ENCODE results near the gene R3HDM2. TPM values are rescaled to one million over a fixed set of nuclear protein-coding genes. Genes with fewer than 3 reads are reported as not detected.

The R3HDM2 gene
- total RNA-seq, 3 donors from 2014 or later = 31.6 to 43.0 (median 35.7) TPM

DNA sequence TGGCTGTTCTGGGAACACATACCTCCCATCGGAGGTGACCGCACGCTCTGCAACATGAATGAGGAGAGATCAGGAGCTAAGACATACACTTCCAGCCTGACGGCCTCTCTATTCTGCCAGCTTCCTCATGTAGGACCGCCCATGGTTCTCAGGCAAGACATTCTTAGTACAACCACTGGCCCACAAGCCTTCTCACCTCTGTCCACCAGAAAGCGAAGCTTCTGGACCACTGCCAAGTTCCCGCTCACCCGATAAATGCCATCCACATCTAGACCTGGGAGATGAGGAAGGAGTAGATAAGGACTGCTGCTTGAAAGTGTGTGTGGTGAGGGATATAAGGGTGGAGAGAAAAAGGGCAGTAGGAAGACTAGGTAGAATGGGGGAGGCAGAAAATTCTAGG lies 43.6 kb upstream of the R3HDM2 start:
- TF ChIP-seq POLR2A (IDR thresholded peaks at IDR 0.05) (no peak), POLR2AphosphoS5 (IDR thresholded peaks at IDR 0.05) (no peak)
- TF ChIP-seq, protein P1, sequence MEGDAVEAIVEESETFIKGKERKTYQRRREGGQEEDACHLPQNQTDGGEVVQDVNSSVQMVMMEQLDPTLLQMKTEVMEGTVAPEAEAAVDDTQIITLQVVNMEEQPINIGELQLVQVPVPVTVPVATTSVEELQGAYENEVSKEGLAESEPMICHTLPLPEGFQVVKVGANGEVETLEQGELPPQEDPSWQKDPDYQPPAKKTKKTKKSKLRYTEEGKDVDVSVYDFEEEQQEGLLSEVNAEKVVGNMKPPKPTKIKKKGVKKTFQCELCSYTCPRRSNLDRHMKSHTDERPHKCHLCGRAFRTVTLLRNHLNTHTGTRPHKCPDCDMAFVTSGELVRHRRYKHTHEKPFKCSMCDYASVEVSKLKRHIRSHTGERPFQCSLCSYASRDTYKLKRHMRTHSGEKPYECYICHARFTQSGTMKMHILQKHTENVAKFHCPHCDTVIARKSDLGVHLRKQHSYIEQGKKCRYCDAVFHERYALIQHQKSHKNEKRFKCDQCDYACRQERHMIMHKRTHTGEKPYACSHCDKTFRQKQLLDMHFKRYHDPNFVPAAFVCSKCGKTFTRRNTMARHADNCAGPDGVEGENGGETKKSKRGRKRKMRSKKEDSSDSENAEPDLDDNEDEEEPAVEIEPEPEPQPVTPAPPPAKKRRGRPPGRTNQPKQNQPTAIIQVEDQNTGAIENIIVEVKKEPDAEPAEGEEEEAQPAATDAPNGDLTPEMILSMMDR (IDR thresholded peaks at IDR 0.05) = no peak
- intact Hi-C loops (cut with DNase I; ENCODE audit: low total_unique reads) = no loop called here
- Histone ChIP-seq H3K4me3 (no peak overlapping the region), H3K4me1 (peaks cover 0 to 15% of the 10 kb centered on the region in 2 donors), H3K36me3 (no peaks in the 10 kb centered on the region), H3K27ac (no peak overlapping the region), H3K27me3 (peaks cover 0 to 33% of the 10 kb centered on the region in 2 donors), H3K9me3 (no peaks in the 10 kb centered on the region)
- no peak for DNase-seq (ENCODE audit: low spot score in 2 of 2)

DNA sequence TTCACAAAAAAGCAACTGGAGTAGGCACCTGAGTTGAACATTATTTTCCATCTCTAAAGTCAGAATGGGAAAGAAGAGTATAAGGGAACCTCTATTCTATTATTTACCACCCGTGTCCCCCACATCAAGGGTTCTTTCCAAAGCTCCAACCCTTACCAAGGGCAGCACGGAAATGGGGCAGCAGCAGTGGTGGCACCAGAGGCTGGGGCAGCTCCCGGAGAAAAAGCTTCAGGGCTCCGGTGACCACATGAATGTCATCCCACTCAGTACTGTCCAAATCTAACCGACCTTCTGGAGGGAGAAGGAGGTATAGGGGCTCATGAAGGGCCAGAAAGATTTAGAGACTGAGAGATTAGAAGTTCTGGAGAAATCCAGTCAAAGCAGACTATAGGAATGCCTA lies 43.0 kb upstream of the R3HDM2 start:
- Histone ChIP-seq H3K4me3 (no peak overlapping the region), H3K4me1 (peaks cover 0 to 15% of the 10 kb centered on the region in 2 donors), H3K36me3 (no peaks in the 10 kb centered on the region), H3K9me3 (no peaks in the 10 kb centered on the region), H3K27ac (no peak overlapping the region), H3K27me3 (peaks cover 0 to 33% of the 10 kb centered on the region in 2 donors)
- intact Hi-C loops (cut with DNase I; ENCODE audit: low total_unique reads) = no loop called here
- DNase-seq (ENCODE audit: low spot score in 2 of 2) = no peak
- TF ChIP-seq POLR2AphosphoS5 (IDR thresholded peaks at IDR 0.05) (no peak), POLR2A (IDR thresholded peaks at IDR 0.05) (no peak)
- TF ChIP-seq, protein P1 (IDR thresholded peaks at IDR 0.05) = no peak

DNA sequence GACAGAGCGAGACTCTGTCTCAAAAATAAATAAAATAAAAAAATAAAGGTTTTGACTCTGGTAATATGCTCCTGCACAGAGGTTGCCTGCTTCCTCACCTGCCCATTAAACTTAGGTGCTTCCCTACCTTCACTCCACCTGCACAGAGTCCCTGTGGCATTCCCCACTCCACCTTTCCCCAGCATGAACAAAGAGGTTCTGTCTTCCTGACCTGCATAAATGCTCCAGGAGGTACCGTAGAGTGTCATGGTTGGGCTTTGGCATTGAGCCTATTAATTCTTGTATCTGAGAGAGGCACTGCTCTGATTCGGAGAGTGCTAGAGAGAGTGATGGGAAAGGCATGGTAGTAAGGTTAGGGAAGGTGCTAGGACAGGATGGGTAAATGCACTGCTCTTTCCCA lies 42.5 kb upstream of the R3HDM2 start:
- Histone ChIP-seq H3K4me3 (no peak overlapping the region), H3K4me1 (peaks cover 0 to 15% of the 10 kb centered on the region in 2 donors), H3K36me3 (no peaks in the 10 kb centered on the region), H3K9me3 (no peaks in the 10 kb centered on the region), H3K27me3 (peaks cover 0 to 33% of the 10 kb centered on the region in 2 donors), H3K27ac (no peak overlapping the region)
- intact Hi-C loops (cut with DNase I; ENCODE audit: low total_unique reads) = no loop called here
- TF ChIP-seq, protein P1 (IDR thresholded peaks at IDR 0.05) = no peak
- TF ChIP-seq POLR2AphosphoS5 (IDR thresholded peaks at IDR 0.05) (no peak), POLR2A (IDR thresholded peaks at IDR 0.05) (no peak)
- DNase-seq (ENCODE audit: low spot score in 2 of 2) = no peak

DNA sequence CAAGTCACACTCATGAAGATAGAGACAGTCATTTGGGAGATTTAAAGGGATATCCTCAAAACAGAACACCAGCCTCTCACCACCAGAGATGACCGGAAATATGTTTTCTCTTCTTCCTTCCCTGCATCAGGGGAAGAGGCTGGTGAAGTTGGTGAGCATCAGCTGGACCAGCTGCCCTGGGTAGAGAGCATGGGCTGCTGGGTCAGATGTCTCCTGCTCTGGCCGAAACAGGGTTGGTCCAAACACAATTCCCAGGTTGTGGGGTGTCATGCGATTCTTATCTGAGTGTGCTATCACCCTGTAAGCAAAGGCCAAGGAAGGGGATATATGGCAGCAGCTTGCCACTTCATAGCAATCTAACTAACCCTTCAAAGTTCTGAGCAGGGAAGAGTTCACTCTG lies 41.5 kb upstream of the R3HDM2 start:
- no peaks in the 10 kb centered on the region for H3K36me3 ChIP-seq
- DNase-seq (ENCODE audit: low spot score in 2 of 2) = no peak
- intact Hi-C loops (cut with DNase I; ENCODE audit: low total_unique reads) = no loop called here
- peaks cover 0 to 15% of the 10 kb centered on the region in 2 donors for H3K4me1 ChIP-seq
- peaks cover 0 to 30% of the 10 kb centered on the region in 2 donors for H3K27me3 ChIP-seq
- no peak for TF ChIP-seq POLR2AphosphoS5 (IDR thresholded peaks at IDR 0.05)
- TF ChIP-seq, protein P1 (IDR thresholded peaks at IDR 0.05) = no peak
- no peak for TF ChIP-seq POLR2A (IDR thresholded peaks at IDR 0.05)
- H3K9me3 ChIP-seq = no peaks in the 10 kb centered on the region
- no peak overlapping the region for H3K4me3 ChIP-seq
- no peak overlapping the region for H3K27ac ChIP-seq

DNA sequence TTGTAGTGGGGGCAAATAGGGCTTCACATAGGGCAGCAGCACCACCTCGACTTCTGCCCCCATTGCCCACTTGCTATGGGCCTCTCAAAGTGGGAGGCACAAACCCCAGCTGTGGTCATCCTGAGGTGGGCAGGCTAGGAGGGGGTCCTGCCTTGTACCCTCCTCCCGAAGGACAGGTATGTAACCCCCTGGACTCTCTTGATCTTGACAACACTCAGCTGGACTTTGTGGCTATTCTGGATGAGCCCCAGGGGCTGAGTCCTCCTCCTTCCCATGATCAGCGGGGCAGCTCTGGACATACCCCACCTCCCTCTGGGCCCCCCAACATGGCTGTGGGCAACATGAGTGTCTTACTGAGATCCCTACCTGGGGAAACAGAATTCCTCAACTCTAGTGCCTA lies 40.8 kb upstream of the R3HDM2 start:
- H3K27me3 ChIP-seq = peaks cover 0 to 24% of the 10 kb centered on the region in 2 donors
- no peaks in the 10 kb centered on the region for H3K9me3 ChIP-seq
- H3K4me3 ChIP-seq = no peak overlapping the region
- intact Hi-C loops (cut with DNase I; ENCODE audit: low total_unique reads) = no loop called here
- H3K27ac ChIP-seq = no peak overlapping the region
- DNase-seq (ENCODE audit: low spot score in 2 of 2) = no peak
- TF ChIP-seq POLR2A (IDR thresholded peaks at IDR 0.05) (no peak), POLR2AphosphoS5 (IDR thresholded peaks at IDR 0.05) (no peak)
- TF ChIP-seq, protein P1 (IDR thresholded peaks at IDR 0.05) = no peak
- peaks cover 0 to 15% of the 10 kb centered on the region in 2 donors for H3K4me1 ChIP-seq
- H3K36me3 ChIP-seq = no peaks in the 10 kb centered on the region

All from breast epithelium (tissue), 4 donors.